GM12891 (cell line): ENCODE results near the gene PLAU.

Experiments
- DNase-seq: peaks from one replicate; pipeline ENCODE4 v3.0.0; 2011; ENCODE audit warnings: low spot score; ENCODE audit not compliant: insufficient read length
- FAIRE-seq: peaks from 2 replicates; lab custom pipeline; 2011; peaks lifted over from hg19 to GRCh38; lab: Jason Lieb, UNC
- PAX5 ChIP-seq: IDR thresholded peaks from 2 replicates; pipeline ENCODE4 v1.6.1; 2011; ENCODE audit warnings: low read length, moderate library complexity, mild to moderate bottlenecking; ENCODE audit not compliant: insufficient read depth, severe bottlenecking
- POLR2A ChIP-seq: IDR thresholded peaks from 2 replicates; pipeline ENCODE4 v1.6.1; 2011; ENCODE audit warnings: low read depth, low read length, control low read depth
- POLR2AphosphoS5 ChIP-seq: IDR thresholded peaks from 2 replicates; pipeline ENCODE4 v1.6.1; 2011; ENCODE audit warnings: low read depth, low read length, control low read depth
- POU2F2 ChIP-seq: IDR thresholded peaks from 2 replicates; pipeline ENCODE4 v1.6.1; 2011; ENCODE audit warnings: low read depth, mild to moderate bottlenecking, control low read depth, low read length, moderate library complexity
- SPI1 ChIP-seq: IDR thresholded peaks from 2 replicates; pipeline ENCODE4 v1.6.1; 2011; ENCODE audit warnings: low read depth, low read length, control low read depth
- TAF1 ChIP-seq: IDR thresholded peaks from 2 replicates; pipeline ENCODE4 v1.6.1; 2011; ENCODE audit warnings: low read depth, low read length, control low read depth

PLAU gene

DNA sequence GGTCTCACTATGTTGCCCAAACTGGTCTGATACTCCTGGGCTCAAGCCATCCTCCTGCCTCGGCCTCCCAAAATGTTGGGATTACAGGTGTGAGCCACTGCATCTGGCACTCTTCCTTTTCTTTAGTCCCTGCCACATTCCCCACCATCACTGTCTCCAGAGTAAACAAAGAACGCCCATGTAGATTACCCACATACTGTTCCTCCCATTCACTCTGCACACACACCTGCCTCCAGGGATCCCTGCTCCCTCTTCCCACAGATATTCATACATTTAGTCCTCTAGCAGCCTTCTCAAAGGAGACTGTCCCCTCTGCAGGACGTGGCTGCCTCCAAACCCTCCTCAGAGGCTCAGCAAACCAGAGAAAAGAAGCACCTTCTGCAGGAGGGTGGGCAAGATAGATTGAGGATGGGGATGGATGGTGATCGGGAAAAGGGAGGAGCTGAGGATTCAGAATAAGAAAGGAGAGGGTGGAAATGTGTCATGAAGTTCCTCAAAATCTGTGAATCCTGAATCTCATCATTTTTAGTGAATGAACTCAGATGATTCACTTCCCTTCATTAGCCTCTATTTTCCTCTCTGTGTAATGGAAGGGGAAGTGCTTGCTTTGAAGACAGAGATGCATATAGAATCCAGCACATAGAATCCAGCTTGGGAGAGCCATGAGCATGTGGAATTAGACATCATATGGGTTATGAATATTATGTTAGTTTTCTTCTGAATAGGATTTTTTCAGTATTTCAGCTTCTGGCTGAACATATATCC lies 5.5 kb upstream of the PLAU start:
- DNase-seq (no peak), FAIRE-seq (no peak)

DNA sequence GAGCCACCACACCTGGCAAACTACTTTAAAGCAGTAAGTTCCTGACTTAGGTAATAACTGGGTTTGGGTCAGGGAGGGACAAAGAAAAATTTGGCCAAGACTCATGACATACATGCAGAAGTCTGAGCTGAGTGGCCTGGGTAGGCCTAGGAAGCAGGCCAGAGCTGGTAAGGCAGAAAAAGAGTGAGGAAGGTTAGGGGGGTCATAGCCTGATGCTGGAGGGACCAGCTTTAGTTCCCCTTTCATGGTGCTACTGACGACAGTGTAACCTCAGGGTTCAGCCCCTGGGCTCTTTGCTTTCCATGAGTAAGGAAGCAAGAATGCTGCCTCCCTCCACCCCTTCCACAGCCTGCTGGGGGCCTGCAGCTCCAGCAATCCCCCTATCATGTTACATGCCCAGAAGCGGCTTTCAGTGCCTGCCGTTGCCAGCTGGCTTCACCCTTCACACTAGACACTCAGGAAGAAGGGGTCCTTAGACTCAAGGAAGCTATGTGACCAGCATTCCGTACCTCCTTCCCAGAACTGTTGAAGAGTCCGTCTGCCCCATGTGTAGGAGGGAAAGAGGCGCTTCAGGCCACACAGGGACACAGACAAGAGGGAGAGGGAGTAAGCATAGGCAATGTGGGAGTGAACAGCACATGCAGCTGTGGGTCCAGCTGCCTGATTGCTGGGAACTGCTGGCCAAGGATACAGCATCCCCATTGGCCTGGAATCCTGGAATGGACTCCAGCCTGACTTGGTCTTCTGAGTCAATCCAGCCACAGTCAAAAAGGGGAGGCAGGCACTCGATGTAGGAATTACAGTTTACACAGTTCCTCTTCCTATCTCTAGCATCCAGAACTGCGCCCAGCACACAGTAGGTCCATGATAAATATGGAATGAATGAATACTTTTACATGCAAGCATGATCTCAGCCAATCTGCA lies 4.1 kb upstream of the PLAU start:
- DNase-seq: no peak

More for the DNA sequence above, 5.5 kb upstream of the PLAU start:
- TF ChIP-seq TAF1 (no peak), POLR2AphosphoS5 (no peak), POU2F2 (no peak), SPI1 (no peak), POLR2A (no peak)

GRCh38 chr10:73907841-73908517 lies 3.0 kb upstream of the PLAU start:
- FAIRE-seq: no peak
- no peak for TF ChIP-seq PAX5
- no peak for TF ChIP-seq POLR2A
- no peak for TF ChIP-seq TAF1
- TF ChIP-seq POU2F2: no peak
- TF ChIP-seq SPI1: peak; percentile 69
- no peak for TF ChIP-seq POLR2AphosphoS5
- no peak for DNase-seq

More for the DNA sequence above, 4.1 kb upstream of the PLAU start:
- no peak for TF ChIP-seq POLR2A
- TF ChIP-seq POU2F2: no peak
- no peak for TF ChIP-seq TAF1
- TF ChIP-seq PAX5: no peak
- no peak for TF ChIP-seq SPI1
- no peak for TF ChIP-seq POLR2AphosphoS5
- no peak for FAIRE-seq

DNA sequence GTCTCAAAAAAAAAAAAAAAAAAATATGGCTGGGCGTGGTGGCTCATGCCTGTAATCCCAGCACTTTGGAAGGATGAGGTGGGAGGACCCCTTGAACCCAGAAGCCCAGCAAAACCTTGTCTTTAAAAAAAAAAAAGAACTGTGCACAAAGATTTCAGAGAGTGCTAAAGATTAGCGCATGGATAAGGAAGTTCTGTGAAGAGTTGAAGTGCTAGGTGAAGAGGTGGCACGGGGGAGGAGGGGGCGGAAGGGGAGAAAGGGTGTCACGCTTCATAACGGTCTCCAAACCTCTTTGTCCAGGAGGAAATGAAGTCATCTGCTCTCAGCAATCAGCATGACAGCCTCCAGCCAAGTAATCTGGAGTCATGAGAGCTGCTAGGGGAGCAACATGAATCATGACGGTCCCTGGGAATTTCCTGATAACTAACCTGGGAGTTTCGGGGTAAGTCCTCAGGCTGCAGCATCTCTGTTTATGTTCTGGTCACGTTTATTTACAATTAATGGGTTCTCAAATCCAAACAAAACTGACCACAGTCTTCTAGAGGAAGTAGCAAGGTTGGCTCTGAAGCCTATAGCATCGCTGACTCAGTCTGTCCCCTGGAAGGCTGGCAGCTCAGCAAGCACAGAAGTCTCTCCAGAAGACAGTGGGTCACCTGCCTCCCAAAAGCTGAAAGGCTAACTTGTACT lies 1.9 kb upstream of the PLAU start:
- DNase-seq: no peak
- FAIRE-seq: peak; percentile 91
- no peak for TF ChIP-seq POLR2AphosphoS5
- no peak for TF ChIP-seq POLR2A
- 0 out of 2 replicates have a peak, but pooled peaks have one; percentile 44 for TF ChIP-seq POU2F2
- 0 out of 2 replicates have a peak, but pooled peaks have one; percentile 1 for TF ChIP-seq SPI1
- TF ChIP-seq PAX5: no peak
- no peak for TF ChIP-seq TAF1

DNA sequence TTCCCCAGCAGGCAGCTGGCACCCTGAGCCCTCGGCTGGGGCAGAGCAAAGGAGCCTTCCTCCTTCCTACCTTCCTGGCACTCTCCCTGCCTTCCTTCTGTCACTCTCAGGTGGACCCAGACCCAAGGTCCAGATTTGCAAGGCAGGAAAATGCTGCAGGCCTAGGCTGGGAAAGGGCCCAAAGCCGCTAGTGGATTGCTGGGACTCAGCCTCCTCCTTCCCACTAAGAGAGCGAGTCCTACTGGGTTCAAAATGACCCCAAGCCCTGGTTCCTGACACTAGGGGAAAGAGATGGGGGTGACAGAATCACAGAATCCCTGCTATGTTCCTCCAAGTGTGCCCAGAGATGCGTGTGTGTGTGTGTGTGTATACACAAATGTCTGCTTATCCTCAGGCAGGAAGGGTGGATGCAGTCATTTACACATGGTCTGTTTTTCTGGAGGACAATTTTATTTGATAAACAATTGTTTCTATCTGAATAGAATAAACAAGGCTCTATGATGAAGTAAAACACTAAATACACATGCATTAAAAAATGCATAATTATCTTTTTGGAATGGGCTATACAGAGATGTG lies 1.3 kb upstream of the PLAU start:
- no peak for TF ChIP-seq POLR2A
- TF ChIP-seq PAX5: no peak
- no peak for TF ChIP-seq POU2F2
- TF ChIP-seq SPI1: no peak
- TF ChIP-seq POLR2AphosphoS5: no peak
- TF ChIP-seq TAF1: no peak
- no peak for DNase-seq
- FAIRE-seq: peak; percentile 20

- FAIRE-seq: peak; percentile 50
- TF ChIP-seq TAF1: no peak
- no peak for TF ChIP-seq PAX5
- DNase-seq: no peak
Measured at GRCh38 chr10:73910401-73910763, 550 bp upstream of the PLAU start.

GRCh38 chr10:73911553-73912004 lies 647 bp downstream of the PLAU start:
- TF ChIP-seq TAF1: no peak
- no peak for TF ChIP-seq POLR2AphosphoS5
- no peak for TF ChIP-seq POLR2A
- no peak for TF ChIP-seq PAX5
- no peak for TF ChIP-seq SPI1
- no peak for TF ChIP-seq POU2F2
- no peak for DNase-seq
- no peak for FAIRE-seq

DNA sequence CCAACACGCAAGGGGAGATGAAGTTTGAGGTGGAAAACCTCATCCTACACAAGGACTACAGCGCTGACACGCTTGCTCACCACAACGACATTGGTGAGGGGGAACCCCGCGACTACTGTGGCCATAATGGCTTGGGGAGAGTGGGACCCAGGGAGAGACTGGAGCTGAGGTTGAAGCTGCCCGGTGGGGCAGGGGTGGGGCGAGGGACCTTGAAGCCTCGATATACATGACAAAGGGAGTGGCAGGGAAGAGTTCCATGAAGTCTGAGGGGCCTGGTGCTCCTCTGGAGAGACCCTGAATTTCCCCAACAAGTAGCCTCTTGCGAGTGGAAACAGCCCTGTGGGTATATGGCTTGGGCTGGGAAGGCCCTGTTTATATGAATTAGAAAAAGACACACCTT lies 3.1 kb downstream of the PLAU start:
- FAIRE-seq (no peak), DNase-seq (no peak)
- TF ChIP-seq POLR2A (no peak), PAX5 (no peak), POU2F2 (no peak), POLR2AphosphoS5 (no peak), TAF1 (no peak), SPI1 (no peak)
